Measurements from ENCODE around the gene TCFL5.

The TCFL5 gene

GRCh38 chr20:62822239-62822787 is 39.3 kb downstream of the TCFL5 start:
- no peak overlapping the region for H3K4me3 ChIP-seq (ENCODE audit: low read depth, low read length)
- no peak for DNase-seq (ENCODE audit: low read depth)
- no peak for TF ChIP-seq CTCF (IDR thresholded peaks at IDR 0.05; ENCODE audit: insufficient read depth, low read depth, low read length, missing control alignments)

GRCh38 chr20:62821726-62822210 is 39.9 kb downstream of the TCFL5 start:
- no peak overlapping the region for H3K4me3 ChIP-seq (ENCODE audit: low read depth, low read length)
- DNase-seq (ENCODE audit: low read depth): no peak
- TF ChIP-seq CTCF (IDR thresholded peaks at IDR 0.05; ENCODE audit: insufficient read depth, low read depth, low read length, missing control alignments): no peak

DNA sequence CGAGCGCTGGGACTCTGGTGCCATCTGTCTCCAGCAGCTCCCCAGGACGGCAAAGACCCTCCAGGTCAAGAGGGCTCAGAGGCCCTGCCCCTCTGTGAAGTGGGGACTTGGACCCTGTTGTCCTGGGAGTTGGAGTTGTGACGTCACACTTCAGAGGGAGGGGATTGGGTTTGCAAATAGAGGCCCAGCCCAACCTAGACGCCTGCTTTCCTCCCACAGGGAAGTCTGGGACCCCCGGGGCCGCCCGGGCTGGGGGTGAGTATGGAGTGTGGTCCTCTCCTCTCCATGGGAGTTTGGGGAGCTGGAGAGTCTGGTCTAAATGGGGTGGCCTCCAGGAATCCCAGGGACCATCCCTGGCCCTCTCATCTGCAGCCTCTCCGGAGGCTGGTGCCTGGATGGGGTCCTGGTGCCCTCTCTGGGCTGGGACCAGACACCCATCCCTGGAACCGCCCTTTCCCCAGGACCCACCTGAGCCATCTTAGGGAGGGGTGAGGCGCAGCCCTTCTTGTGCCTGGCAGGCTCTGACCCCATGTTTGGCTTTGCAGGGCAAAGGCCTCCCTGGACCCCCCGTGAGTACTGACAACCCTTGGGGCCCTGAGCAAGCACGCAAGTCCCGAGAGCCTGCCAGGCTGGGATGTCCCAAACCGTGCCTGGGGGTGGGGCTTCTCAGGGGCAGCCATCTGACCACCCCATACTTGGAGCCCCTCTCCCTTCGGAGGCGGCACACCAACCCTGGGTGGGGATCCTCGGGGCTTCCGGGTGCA is 40.5 kb downstream of the TCFL5 start:
- TF ChIP-seq CTCF (IDR thresholded peaks at IDR 0.05; ENCODE audit: insufficient read depth, low read depth, low read length, missing control alignments): no peak
- H3K4me3 ChIP-seq (ENCODE audit: low read depth, low read length): no peak overlapping the region
- DNase-seq (ENCODE audit: low read depth): no peak

DNA sequence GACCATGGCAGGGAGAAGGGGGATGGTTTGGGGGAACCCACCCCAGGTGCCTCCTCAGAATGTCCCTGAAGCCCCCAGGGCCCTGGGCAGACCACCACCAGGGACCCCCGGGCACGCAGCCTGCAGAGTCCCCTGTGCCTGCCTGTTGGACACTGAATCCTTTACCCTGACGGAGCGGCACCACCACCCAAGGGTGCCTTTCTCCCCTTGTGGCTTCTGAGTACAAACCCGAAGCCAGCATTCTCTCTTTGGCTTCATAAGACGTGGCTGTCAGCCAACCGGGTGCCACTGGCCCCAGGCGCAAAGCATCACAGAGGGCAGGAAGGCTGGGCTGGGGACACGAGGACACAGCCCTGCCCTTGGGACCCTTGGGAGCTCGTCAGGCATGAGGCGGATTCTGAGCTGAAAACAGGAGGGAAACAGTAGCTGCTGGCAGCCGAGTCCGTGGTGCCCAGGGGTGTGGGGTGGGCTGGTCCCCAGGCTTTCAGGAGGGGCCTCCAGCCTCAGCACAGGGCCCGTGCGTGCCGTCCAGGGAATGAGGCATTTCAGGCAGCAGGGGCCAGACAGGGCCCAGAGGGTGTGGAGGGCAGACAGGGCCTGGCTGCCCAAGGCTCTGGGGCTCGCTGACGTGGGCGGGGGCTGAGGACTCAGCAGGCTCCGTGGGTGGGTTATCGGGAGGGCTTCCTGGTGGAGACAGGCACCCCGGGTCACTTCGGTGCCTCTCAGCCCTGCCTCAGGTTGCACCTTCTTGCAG is 41.2 kb downstream of the TCFL5 start:
- no peak for DNase-seq (ENCODE audit: low read depth)
- no peak overlapping the region for H3K4me3 ChIP-seq (ENCODE audit: low read depth, low read length)
- TF ChIP-seq CTCF (IDR thresholded peaks at IDR 0.05; ENCODE audit: insufficient read depth, low read depth, low read length, missing control alignments): no peak

- TF ChIP-seq CTCF (IDR thresholded peaks at IDR 0.05; ENCODE audit: insufficient read depth, low read depth, low read length, missing control alignments): no peak
- no peak overlapping the region for H3K4me3 ChIP-seq (ENCODE audit: low read depth, low read length)
- no peak for DNase-seq (ENCODE audit: low read depth)
Measured at GRCh38 chr20:62819494-62820174, 42.0 kb downstream of the TCFL5 start.

DNA sequence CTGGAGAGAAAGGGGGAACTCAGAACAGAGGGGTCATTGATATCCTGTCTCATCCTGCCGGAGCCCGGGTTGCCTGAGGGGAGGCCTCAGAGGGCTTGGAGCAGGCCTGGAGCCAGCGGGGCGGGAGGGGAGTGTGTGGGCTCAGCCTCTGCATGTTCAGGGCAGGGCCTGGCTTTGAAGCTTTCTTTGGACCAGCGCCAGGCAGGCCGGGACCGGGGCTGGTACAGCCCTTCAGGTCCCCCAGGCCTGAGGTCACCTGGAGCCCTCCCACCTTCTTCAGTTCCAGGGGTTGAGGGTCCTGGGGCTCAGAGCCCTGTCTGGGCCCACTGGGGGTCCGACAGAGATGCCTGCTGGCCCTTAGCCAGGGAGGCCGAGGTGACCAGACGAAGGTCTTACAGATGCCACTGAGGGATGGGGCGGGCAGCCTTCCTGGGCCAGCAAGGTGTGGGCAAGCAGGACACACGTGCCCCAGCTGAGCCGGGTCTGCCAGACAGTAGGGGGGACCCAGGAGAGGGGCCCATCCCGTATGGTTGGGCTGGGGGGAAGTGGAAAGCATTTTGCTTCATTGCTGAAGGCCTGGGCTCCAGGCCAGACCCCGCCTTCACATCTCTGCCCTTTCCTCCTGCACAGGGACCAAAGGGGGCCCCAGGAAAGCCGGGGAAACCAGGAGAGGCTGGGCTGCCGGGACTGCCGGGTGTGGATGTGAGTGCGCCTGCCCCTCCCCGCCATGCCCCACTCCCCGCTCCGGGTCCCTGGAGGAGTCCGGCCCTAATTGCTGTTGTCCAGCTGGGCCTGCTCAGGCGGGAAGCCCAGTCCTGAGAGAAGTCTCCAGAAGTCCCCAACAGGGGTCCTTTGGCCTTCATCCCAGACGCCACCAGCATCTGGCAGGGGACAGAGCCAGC is 42.8 kb downstream of the TCFL5 start:
- no peak overlapping the region for H3K4me3 ChIP-seq (ENCODE audit: low read depth, low read length)
- no peak for DNase-seq (ENCODE audit: low read depth)
- TF ChIP-seq CTCF (IDR thresholded peaks at IDR 0.05; ENCODE audit: insufficient read depth, low read depth, low read length, missing control alignments): no peak

All from GM12865 (cell line).